Measurements from ENCODE around the gene NUMA1.
A peak's percentile ranks its signal among the peaks of the same experiment; 100 is the strongest.

Gene NUMA1

DNA sequence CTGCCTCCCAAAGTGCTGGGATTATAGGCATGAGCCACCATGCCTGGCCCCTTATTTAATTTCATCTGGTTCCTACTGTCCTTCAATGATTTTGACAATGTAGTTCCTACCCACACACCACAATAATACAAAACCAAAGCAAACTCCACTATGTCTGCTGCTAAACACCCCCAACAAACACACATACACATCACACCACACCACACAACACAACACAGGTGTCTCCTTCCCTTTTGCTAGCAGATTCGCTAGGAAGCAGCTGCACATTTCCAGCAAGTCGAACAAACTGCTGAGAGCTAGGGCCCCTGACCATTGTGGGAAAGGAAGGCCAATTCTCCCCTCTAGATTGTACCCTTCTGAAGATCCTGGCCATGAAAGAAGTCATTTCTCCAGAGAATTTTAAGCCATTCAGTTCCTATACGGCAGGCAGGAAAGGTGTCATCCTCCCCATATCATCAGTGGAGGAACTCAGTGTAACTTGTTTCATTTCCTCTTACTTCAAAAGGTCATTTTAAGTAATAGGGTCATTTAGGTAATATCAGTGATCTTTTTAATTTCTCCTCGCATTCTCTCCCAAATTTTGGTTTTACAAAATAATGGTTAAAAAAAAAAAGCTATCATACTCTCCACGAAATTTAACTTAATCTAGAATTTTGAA is 18.5 kb downstream of the NUMA1 start:
- DNase-seq (ENCODE audit: low spot score): no peak

DNA sequence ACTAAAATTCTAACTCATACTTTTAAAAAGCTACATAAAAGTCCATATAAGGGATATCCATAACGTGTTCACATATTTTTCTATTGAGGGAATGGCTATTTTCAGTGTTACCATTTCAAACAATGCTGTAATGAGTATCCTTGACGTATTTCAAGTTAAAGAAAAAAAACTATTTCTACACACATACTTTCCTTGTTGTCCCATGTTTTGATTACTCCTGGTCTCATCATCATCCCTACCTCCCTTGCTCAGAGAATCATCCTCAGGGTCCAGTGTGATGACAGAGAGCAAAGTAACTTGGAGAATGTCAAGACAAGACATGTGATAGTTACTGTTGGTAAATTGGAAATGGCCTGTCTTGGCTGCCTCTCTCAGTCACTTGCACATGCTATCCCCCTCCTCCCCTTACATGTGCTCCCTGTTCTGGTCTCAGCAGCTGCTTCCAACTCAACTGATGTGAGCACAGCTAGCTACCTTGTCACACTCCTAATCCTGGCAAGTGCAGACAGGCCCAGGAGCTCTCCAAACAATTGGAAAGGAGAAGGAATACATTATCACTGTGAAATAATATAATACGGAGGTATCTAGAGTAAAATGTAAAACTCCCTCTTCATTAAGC is 21.8 kb downstream of the NUMA1 start:
- DNase-seq (ENCODE audit: low spot score): no peak

DNA sequence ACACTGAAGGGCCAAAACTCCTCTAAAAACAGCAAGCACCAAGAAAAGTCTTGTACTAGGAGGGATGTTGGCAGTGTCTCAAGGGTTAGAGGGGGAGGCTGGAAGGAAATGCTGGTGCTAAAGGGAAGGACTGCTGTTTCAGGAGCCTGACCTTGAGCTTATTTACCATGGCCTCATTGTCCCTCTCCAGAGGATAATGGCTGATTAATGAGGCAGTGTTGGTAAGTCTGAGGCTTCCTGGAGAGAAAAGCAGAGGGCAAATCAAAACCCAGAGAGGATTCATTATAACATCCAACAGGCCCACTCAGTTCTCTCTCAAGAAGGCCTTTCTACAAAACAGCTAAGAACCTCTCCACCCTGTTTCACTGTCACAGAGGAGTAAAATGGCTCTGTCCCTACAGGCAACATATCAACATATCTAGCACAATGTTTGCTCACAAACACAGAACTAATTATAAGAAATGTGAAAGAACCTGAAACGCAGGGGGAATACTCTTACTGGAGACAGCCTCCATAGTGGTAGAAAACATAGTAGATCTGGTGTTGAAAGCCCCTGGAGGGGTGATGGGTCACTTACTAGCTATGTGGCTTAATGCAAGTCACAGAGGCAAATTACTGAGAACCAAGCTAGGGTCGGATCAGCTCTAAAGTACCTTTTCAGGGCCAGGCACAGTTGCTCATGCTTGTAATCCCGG is 31.4 kb downstream of the NUMA1 start:
- DNase-seq (ENCODE audit: low spot score): no peak

GRCh38 chr11:72045849-72046248 is 34.5 kb downstream of the NUMA1 start:
- peak; percentile 27 for DNase-seq (ENCODE audit: low spot score)

GRCh38 chr11:72042064-72042745 is 38.1 kb downstream of the NUMA1 start:
- DNase-seq (ENCODE audit: low spot score): no peak

DNA sequence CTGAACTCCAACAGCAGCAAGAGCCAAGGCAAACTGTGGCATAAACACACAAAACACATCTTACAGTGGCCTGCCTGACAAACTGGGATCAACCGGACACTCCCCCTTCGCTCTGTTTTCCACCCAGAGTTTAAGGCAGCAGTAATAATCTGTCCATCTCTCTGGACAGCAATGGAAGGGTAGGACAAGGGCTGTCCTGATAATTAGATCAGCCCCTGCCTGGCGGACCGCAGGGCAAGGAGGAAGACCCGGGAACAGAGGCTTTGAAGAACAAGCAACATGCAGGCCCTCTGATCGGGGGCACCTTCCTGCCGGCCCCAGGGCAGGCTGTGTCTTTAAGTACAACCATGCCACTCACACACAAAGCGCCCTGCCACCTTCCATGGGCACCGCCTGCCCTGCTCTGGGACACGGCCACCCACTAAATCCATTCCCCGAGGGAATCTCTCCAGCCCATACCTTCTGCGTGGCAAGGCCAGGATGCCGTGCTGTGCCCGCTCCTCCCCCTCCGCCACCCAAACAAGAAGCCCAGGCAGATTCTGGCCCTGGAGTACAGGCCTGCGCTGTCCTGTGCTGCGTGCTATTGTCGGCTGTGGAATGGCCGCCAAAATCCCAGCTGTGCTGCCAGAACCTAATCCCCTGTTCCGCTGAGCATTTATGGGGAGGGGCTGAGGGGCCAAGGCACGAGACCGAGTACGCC is 38.8 kb downstream of the NUMA1 start:
- peak; percentile 89 for DNase-seq (ENCODE audit: low spot score)

- peak; percentile 95 for DNase-seq (ENCODE audit: low spot score)
Measured at GRCh38 chr11:72040491-72041363, 39.6 kb downstream of the NUMA1 start.

DNA sequence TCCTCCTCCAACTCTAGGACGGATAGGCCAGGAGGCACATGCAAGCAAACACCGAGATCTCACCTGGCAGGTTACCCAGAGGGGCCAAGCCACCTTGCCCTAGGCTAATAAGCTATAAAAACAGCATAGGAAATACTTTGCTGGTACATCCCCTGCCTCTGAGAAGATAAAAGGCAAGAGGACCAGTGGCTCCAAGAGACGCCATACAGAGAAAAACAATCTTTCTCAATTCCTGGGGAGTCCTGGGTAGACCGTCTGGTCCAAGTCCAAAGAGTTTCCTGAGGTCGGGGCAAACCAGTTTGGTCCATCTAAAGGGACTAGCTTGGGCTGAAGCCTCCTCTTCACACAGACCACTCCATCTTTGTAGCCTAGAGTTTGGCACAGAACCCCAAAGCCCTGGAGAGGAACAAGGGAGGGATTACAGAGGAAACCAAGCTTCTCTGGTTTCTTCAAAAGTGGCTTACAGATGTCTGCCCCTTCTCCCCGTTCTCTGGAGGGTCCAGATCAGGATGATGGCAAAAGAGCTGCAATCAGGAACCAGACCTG is 40.4 kb downstream of the NUMA1 start:
- DNase-seq (ENCODE audit: low spot score): peak; percentile 59

GRCh38 chr11:72039031-72039855 is 41.1 kb downstream of the NUMA1 start:
- peak; percentile 48 for DNase-seq (ENCODE audit: low spot score)

- DNase-seq (ENCODE audit: low spot score): peak; percentile 81
Measured at GRCh38 chr11:72038491-72038890, 41.9 kb downstream of the NUMA1 start.

- DNase-seq (ENCODE audit: low spot score): no peak
Measured at GRCh38 chr11:72037554-72038311, 42.6 kb downstream of the NUMA1 start.

- DNase-seq (ENCODE audit: low spot score): no peak
Measured at GRCh38 chr11:72036687-72037086, 43.7 kb downstream of the NUMA1 start.

GRCh38 chr11:72030472-72031045 is 49.8 kb downstream of the NUMA1 start:
- no peak for DNase-seq (ENCODE audit: low spot score)

DNA sequence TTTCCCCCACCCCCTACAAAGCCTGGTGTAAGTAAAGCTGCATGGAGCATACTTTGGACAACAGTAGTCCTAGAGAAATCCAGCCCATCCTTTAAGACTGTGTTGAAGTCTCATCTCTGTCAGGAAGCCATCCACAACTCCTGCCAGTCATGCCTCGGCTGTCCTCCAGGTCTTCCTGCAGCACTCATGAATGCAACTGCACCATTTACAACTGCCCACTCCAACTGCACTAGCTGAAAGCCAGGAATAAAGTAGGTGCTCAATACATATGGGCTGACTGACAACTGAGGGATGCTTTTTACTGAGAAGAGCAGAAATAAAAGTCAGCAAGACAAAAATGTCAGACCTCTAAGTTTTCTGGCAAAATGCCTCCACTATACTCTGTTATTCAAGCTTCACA is 54.3 kb downstream of the NUMA1 start:
- no peak for DNase-seq (ENCODE audit: low spot score)

DNA sequence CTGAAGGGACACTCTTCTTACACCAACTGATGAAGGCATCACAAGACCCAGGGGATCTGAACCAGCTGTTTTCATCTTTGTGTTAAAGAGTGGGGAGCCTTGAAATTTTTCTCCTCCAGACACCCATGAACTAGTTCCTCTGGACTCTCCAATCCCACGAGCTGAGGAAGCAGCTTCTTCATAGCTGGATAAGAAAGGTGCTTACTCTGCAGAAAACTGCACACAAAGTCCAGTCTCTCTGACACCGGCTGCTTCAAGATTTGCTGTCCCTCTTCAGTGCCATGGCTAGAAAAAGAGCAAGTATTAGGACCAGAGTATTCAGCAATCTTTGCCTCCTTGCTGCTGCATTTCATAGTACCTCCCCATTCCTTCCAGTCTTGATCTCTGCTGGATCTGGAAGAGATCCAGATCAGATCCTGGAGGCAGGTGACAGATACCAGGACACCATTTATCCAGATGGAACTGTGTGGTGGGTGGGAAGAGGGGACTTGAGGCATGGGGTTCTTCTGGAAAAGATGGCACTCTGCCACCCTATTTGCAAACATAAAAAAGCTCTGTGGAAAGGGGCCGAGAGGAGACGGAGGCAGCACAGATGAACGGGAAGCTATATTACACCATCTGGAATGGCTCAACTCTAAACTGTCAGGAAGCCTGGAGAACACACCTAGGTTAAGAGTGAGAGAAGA is 56.1 kb downstream of the NUMA1 start:
- DNase-seq (ENCODE audit: low spot score): no peak

DNA sequence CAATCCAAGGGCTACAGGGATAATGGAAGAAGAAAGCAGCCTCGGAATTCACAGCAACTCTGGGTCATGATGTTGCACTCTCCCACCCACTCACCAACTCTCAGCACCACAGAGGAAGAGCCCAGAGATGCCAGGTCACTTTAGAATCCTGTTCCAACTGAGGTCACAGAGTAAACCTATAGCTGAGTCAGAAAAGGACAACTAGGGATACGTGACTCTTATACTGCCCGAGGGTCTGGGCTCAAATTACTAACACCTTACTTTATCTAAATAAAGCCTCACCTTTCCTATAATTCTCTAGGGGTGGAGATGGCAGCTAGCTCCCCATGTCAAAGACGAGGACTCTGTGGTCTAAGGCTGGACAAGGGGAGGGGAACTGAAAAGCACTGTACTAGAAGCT is 57.0 kb downstream of the NUMA1 start:
- DNase-seq (ENCODE audit: low spot score): no peak

- no peak for DNase-seq (ENCODE audit: low spot score)
Measured at GRCh38 chr11:72018171-72018570, 62.2 kb downstream of the NUMA1 start.

- no peak for DNase-seq (ENCODE audit: low spot score)
Measured at GRCh38 chr11:72015511-72016061, 64.8 kb downstream of the NUMA1 start.

Data from globus pallidus (tissue), 1 donor.